HG02678 (cell line): ENCODE measurements around the gene KRTAP2-2.
"Not testable (repeated sequence)": the region's sequence is repeated elsewhere in the genome, so short reads cannot be mapped to it uniquely, and the experiment has no call there.

Source experiments
- ATAC-seq: cut with Tn5 transposase; IDR thresholded peaks from one replicate; pipeline ENCODE4 v1.9.1; 2021; ENCODE audit warnings: mild to moderate bottlenecking, moderate library complexity; ENCODE audit not compliant: unreplicated experiment

KRTAP2-2 gene, protein sequence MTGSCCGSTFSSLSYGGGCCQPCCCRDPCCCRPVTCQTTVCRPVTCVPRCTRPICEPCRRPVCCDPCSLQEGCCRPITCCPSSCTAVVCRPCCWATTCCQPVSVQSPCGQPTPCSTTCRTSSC

DNA sequence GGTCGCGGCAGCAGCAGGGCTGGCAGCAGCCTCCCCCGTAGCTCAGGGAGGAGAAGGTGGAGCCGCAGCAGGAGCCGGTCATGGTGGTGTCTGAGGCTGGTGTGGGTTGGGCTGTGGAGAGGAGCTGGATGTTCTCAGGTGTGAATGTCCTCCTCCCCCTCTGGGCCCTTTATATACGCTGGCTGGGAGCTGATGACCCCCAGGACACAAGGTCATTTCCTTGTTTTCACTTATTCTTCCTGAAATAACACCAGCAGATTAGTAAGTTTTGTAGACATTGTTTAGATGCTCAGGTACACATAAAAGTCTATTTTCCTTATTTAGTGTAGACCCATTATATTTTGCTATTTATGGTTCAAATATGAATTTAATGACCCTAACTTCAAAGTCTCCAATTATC lies at the start of gene KRTAP2-2:
TSS of gene KRTAP2-2 (minus strand) at position 101 of the 400 bp plus-strand sequence. CDS start at position 82, 19 bp downstream.
- ATAC-seq: not testable (repeated sequence)

DNA sequence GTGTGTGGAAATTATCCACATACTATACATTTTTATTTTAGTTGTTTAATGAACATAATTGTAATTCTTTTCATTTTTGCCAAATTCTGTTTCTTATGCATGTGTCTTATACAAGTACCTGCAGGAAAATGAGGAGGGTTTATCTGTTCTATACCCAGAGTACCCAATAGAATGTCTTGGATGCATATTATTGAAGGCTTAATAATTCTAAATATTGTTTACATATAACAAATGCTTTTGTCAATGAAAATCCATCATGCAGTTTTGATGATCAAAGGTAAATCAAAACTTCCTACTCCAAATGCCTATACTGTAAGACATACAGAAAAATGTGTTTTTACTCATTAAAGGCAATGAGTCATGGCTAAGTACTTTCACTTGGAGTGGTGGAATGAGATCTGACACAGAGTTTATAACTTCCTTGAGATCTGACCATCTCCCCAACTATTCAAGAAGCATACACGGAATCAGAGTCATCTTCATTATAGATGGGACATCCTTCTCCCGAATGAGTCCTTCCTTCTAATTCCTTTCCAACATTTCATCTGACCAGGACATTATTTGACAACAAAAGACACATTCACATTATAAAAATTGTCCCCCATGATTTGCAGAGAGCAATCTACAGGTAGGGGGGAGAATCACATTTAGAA lies 49.5 kb upstream of the KRTAP2-2 start:
- ATAC-seq: not testable (repeated sequence)

DNA sequence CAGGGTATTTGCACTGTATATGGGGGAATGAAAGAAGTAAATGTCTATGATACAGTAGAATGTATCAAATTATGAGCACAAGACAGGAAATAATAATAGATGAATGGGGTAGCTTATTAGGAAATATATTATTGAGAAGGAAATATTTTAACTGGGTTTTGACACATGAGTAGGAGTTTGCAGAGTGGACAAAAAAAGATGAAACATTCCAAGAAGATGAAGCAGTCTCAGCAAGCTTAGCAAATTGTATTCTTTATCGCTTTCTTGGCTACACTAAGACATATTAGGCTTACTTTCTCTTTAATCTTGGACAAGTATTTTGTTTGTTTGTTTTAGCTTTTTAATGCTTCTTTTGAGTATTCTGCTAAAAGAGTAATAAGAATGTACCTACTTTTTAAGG lies 48.9 kb upstream of the KRTAP2-2 start:
- ATAC-seq: no peak

DNA sequence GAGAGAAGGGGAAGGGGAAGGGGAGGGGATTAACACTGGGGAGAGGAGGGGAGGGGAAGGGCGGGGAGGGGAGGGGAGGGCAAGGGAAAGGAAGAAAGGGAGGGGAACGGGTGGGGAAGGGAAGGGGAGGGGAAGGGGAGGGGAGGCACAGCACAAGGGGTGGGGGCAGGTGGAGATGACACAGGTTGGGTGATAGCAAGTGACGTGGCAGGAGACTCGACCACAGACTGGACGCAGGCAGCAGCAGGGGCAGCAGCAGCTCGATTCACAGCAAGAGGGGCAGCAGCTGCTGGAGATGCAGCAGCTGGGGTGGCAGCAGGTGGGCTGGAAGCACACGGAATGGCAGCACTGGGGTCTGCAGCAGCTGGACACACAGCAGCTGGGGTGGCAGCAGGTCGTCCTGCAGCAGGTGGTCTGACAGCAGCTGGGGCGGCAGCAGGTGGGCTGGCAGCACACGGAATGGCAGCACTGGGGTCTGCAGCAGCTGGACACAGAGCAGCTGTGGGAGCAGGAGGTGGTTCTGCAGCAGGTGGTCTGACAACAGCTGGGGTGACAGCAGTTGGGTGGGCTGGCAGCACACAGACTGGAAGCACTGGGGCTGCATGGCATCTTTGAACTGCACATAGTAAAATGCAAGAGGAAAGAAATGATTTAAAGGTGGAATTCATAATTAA lies 46.7 kb upstream of the KRTAP2-2 start, which contains the start of gene KRTAP4-16:
TSS of gene KRTAP4-16 (minus strand) at position 624 of the 674 bp plus-strand sequence. CDS start at position 624, 0 bp downstream.
- ATAC-seq: no peak

DNA sequence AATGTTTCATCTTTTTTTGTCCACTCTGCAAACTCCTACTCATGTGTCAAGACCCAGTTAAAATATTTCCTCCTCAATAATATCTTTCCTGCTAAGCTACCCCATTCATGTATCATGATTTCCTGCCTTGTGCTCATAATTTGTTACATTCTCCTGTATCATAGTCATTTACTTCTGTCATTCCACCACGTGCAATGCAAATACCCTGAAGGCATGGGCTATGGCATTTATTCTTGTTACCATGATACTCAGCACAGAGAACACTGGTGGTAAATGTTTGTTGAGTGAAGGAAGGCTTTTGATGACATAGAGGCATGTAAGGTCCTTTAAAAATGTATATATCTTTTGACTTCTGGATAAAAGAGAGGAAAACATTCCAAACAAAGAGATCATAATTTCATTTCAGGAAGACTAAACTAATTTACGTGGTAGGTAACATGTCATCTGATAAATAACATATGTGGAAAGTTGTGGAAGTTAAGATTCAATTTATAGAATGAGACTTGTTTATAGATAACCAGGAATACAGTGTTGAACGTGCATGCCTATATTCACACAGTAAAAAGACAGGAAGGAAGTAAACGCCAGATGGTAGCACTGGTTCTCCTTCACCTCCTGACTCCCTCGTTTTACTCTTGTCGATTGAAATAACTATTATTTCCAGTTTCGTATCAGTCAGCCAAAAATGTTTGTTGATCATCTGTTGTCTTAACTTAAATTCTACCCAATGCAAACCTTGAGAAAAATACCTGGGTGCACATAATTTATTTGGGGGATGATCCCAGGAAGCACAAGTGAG lies 44.9 kb upstream of the KRTAP2-2 start:
- ATAC-seq: not testable (repeated sequence)

DNA sequence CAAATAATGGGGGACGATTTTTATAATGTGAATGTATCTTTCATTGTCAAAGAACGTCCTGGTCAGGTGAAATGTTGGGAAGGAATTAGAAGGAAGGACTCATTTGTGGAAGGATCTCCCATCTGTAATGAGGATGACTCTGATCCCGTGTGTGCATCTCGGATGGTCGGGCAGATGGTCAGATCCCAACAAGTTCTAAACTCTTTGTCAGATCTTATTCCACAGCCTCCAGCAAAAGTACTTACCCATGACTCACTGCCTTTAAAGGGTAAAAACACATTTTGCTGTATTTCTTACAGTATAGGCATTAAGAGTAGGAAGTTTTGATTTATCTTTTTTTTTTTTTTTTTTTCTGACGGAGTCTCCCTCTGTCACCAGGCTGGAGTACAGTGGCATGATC lies 43.5 kb upstream of the KRTAP2-2 start:
- no peak for ATAC-seq

DNA sequence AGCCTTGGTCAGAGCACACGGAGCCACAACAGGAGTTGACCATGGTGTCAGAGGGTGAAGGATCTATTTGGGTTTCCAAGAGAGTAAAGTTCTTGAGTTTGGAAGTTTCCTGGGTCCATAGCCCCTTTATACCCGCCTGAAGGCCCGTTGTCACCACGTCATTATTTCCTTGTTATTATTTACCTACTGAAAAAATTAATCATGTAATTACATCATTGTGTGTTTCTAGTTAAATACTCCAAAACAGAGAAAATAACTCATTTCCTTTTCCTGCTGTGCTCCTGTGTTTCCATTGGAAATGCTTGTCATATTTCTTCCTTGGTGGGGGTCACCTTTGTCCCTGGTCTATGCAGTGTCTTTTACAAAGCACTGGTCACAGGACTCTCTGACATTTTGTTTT lies 43.0 kb upstream of the KRTAP2-2 start, which contains the start of gene KRTAP4-8:
TSS of gene KRTAP4-8 (minus strand) at position 101 of the 400 bp plus-strand sequence. CDS start at position 43, 58 bp downstream.
- no peak for ATAC-seq

DNA sequence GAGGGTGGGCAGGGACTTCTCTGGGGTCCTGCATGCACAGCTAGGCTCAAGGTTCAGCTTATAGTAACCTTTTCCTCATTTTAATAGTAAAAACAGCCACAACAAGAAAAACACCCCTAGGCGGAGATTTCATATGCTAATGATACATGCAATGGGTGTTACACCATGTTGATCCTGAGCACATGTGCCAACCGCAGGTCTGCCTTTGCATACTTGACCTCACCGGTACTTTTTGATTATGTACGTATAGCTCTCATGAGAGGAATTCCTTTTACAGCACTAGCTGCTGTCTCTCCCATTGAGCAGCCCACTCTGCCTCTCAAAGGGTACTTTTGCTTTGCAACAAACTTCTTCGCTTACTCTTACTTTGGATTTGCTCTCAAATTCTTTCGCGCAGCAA lies 41.0 kb upstream of the KRTAP2-2 start:
- no peak for ATAC-seq

DNA sequence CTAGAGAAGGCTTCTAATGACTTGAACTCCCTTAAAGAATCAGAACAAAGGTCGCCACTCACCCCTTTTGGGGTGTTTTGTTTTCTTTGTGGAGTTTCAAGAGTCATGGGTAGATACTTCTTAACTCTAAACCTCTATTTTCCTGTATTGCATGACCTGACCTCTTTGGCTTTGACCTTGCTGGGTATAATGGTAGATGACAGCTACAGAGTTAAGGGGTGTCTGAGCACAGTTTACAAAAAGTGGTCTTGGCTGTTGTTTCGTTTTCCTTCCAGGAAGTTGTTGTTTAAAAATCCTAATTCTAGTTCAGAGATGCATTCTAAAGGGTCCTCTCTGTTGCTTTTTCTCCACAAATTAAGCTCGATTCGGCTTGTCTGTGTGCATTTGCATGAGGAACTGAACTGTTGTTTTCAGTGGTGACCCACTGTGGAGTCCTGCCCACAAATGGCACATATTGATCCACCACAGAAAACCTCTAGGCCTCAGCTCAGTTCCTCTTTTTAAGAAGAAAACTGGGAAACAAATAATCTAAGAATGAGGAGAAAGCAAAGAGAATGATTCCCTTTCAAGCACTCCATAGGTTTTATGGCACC lies 33.8 kb upstream of the KRTAP2-2 start:
- not testable (repeated sequence) for ATAC-seq

DNA sequence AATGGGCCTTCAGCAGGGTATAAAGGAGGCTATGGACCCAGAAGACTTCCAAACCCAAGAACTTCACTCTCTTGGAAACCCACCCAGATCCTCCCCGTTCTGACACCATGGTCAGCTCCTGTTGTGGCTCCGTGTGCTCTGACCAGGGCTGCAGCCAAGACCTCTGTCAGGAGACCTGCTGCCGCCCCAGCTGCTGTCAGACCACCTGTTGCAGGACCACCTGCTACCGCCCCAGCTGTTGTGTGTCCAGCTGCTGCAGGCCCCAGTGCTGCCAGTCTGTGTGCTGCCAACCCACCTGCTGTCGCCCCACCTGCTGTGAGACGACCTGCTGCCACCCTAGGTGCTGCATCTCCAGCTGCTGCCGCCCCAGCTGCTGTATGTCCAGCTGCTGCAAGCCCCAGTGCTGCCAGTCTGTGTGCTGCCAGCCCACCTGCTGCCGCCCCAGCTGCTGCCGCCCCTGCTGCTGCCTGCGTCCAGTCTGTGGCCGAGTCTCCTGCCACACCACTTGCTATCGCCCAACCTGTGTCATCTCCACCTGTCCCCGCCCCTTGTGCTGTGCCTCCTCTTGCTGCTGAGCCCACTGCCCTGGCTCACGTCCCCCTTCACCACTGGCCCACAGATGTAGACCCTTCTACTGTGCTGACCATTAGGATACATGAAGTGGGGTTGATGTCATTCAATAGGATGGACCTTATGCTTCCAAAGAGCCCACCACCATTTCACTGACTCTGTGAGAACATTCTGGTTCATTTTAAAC lies 29.2 kb upstream of the KRTAP2-2 start, which contains the start of gene KRTAP4-7:
TSS of gene KRTAP4-7 (plus strand) at position 51 of the 757 bp plus-strand sequence. CDS start at position 108, 57 bp downstream.
- ATAC-seq: not testable (repeated sequence)

DNA sequence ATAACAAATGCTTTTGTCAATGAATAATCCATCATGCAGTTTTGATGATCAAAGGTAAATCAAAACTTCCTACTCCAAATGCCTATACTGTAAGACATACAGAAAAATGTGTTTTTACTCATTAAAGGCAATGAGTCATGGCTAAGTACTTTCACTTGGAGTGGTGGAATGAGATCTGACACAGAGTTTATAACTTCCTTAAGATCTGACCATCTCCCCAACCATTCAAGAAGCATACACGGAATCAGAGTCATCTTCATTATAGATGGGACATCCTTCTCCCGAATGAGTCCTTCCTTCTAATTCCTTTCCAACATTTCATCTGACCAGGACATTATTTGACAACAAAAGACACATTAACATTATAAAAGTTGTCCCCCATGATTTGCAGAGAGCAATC lies 28.4 kb upstream of the KRTAP2-2 start:
- ATAC-seq: not testable (repeated sequence)

DNA sequence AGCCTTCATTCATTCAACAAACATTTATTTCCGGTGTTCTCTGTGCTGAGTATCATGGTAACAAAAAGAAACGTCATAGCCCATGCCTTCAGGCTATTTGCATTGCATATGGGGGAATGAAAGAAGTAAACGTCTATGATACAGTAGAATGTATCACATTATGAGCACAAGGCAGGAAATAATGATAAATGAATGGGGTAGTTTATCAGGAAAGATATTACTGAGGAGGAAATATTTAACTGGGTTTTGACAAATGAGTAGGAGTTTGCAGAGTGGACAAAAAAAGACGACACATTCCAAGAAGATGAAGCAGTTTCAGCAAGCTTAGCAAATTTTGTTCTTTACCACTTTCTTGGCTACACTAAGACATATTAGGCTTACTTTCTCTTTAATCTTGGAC lies 27.6 kb upstream of the KRTAP2-2 start:
- ATAC-seq: no peak

DNA sequence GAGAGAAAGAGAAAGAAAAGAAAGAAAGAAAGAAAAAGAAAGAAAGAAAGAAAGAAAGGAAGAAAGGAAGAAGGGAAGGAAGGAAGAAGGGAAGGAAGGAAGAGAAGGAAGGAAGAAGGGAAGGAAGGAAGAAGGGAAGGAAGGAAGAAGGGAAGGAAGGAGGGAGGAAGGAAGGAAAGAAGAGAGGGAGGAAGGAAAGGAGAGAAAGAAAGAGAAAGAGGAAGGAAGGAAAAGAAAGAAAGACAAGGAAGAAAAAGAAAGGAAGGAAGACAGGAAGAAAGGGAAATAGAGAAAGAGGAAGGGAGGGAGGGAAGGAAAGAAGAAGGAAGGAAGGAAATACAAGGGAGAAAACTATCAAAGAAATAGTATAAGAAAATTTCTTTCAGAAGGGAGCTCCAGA lies 21.8 kb upstream of the KRTAP2-2 start:
- no peak for ATAC-seq

DNA sequence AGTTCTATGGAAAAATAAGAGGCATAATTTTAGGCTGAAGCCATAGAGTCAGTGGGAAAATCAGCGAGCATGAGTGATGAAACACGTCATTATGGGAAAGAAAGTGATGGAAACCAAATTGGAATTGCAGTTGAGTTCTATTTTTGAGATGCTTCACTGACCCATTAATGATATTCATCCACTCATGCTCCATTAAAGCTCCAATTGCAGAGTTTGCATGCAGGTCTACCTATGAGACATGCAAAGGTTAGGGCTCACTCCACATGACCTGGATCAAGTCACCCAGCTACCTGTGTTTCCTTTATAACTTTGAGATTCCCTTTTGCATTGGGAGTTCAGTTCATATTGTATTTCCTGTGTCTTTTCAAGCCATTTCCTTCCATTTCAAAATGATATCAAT lies 18.6 kb upstream of the KRTAP2-2 start:
- ATAC-seq: no peak

DNA sequence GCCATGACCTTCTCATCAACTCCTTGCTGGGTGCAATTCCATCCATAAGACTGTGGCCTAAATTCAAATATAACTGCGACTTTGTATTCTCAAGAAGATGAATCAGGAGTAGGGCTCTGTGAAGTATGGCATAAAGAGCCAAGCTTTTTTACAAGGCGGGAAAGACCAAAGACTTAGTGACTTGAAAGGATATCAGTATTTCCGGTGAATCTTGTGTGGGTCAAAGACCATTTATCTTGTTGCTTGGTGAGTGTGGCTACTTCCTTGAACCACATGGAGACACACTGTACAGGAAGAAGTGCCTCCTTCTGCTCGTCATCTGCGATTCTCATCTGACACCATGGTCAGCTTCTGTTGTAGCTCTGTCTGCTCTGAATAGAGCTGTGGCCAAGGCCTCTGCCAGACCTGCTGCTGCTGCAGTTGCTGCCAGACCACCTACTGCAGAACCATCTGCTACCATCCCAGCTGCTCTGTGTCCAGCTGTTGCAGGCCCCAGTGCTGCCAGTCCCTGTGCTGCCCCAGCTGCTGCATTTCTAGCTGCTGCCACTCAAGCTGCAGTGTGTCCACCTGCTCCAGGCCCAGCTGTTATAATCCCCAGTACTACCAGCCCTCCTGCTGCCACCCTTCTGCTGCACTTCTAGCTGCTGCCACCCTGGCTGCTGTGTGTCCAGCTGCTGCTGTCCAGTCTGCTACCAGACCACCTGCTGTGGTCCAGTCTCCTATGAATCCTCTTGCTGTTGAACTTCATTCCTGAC lies 16.8 kb upstream of the KRTAP2-2 start:
- no peak for ATAC-seq

DNA sequence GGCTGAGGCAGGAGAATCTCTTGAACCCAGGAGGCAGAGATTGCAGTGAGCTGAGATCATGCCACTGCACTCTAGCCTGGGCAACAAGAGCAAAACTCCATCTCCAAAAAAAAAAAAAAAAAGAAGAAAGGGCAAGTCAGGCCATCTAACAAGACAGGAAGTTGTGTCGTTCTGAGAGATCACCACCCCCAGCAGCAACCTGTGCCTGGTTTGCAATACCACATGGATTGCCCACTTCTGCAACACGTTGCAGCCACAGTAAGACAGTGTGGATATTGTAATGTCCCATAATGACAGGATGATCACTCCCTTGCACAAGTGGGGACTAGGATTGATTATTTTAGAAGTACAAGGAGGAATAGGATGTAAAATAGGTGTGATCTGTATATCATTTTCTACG lies 14.0 kb upstream of the KRTAP2-2 start:
- no peak for ATAC-seq

DNA sequence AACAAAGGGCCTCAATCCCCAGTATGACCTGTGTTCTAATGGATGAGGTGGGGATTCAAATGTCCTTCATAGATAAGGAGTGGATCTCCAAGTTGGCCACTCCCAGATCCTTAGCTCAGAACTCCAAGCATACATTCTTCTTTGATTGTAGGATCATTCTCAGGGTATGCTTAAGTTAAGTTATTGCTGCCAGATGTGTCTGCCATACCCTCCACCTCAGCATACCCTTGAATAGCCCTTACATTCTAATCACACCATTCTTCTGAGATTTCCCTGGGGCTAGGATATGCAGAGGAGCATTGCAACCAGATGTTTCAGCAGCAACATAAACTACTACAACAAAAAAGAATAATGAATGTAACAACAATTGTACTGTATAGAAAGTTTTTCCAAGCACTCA lies 12.3 kb upstream of the KRTAP2-2 start:
- no peak for ATAC-seq

DNA sequence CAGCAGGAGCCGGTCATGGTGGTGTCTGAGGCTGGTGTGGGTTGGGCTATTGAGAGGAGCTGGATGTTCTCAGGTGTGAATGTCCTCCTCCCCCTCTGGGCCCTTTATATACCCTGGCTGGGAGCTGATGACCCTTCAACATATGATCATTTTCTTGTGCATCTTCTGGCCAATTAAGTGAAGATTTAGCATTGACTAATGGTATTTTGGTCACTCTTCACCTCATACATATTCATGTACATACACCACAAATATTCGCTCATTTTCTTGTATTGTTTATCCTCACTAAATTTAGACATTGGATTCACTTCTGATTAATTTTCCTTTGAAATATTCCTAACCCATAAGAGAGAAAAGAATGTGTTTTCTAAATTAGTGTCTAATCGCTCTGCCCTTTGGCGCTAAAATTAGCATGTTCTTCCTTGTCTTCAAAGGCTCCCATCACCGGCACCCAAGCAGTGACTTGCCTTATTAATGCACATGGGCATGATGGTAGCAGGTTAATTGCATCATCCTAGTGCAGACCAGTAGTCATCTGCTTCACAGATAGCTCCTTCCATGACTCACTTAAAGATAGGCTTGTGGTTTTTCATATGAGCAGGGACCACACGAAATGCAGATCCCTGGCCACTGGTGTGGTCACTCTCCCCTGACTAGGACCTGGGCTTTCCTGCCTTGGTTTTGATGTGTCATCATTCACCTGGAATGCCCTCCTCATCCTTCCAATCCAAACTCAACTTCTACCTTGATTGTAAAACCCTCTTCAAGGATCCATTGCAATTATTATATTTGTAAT lies 11.0 kb upstream of the KRTAP2-2 start, which contains the start of gene KRTAP2-4:
TSS of gene KRTAP2-4 (minus strand) at position 51 of the 796 bp plus-strand sequence. CDS start at position 17, 34 bp downstream.
- no peak for ATAC-seq
